ENCODE results near the gene GNG5.

DNA sequence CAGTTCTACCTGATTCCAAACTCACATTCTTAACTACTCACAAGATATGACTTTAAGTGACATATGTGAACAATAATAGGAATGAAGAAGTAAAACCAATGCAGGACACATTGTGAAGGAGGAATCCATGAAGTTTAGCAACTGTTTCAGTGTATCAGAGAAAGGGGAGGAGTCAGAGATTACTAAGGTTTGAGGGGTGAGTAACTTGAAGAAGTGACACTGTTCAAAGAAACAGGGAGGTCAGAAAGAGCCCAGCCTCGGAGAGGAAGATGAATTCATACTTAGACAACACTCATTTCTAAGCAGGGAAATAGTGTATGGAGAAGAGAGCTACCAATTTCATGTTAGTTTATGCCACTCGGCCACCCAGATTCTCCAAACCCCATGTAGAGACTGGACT, 55.5 kb downstream of the GNG5 start:
- TF ChIP-seq, protein P1, sequence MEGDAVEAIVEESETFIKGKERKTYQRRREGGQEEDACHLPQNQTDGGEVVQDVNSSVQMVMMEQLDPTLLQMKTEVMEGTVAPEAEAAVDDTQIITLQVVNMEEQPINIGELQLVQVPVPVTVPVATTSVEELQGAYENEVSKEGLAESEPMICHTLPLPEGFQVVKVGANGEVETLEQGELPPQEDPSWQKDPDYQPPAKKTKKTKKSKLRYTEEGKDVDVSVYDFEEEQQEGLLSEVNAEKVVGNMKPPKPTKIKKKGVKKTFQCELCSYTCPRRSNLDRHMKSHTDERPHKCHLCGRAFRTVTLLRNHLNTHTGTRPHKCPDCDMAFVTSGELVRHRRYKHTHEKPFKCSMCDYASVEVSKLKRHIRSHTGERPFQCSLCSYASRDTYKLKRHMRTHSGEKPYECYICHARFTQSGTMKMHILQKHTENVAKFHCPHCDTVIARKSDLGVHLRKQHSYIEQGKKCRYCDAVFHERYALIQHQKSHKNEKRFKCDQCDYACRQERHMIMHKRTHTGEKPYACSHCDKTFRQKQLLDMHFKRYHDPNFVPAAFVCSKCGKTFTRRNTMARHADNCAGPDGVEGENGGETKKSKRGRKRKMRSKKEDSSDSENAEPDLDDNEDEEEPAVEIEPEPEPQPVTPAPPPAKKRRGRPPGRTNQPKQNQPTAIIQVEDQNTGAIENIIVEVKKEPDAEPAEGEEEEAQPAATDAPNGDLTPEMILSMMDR (conservative IDR thresholded peaks at IDR 0.05; ENCODE audit: low read length), result no peak
- TF ChIP-seq EZH2phosphoT487 (IDR thresholded peaks at IDR 0.05; ENCODE audit: borderline replicate concordance), result no peak
